NCI-H2171 (cell line): ENCODE measurements around the gene FLII.
"Not testable (repeated sequence)": the region's sequence is repeated elsewhere in the genome, so short reads cannot be mapped to it uniquely, and the experiment has no call there.

Experiments
- DNase-seq: peaks from one replicate; lab custom pipeline; 2025; lab: John Stamatoyannopoulos, UW

Gene FLII

GRCh38 chr17:18258356-18259038, at the start of gene FLII:
Gene FLII, minus strand, starts transcription at chr17:18258738. Its CDS starts 48 bp downstream, at chr17:18258690.
- DNase-seq = peak; percentile 12

GRCh38 chr17:18303206-18303605, 44.7 kb upstream of the FLII start:
- not testable (repeated sequence) for DNase-seq

GRCh38 chr17:18300725-18301480, 42.4 kb upstream of the FLII start:
- no peak for DNase-seq

- not testable (repeated sequence) for DNase-seq
These were observed 39.5 kb upstream of the FLII start for GRCh38 chr17:18298061-18298460.

GRCh38 chr17:18291718-18292540, 33.4 kb upstream of the FLII start:
- no peak for DNase-seq

GRCh38 chr17:18285296-18285695, 26.8 kb upstream of the FLII start:
- DNase-seq = no peak

DNA sequence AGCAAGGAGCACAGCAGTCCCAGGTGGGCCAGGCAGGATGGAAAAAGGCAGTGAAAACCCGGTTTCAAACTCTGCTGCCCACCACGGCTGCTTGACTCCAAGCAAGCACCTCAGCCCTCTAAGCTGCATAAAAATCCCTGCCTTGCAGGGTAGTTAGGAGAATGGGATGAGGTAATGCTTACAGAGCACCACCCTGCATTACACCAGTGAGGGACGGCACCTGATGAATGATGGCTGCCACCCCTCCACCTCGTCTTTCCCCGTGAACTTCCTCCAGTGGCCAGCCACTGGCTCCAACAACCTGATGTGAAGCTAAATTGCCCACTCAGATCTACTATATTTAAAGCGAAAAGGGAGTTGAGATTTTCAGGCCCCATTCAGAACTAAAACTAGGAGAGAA, 23.2 kb upstream of the FLII start:
- DNase-seq = no peak

- DNase-seq = peak; percentile 12
These were observed 22.3 kb upstream of the FLII start for GRCh38 chr17:18280766-18281371.

DNA sequence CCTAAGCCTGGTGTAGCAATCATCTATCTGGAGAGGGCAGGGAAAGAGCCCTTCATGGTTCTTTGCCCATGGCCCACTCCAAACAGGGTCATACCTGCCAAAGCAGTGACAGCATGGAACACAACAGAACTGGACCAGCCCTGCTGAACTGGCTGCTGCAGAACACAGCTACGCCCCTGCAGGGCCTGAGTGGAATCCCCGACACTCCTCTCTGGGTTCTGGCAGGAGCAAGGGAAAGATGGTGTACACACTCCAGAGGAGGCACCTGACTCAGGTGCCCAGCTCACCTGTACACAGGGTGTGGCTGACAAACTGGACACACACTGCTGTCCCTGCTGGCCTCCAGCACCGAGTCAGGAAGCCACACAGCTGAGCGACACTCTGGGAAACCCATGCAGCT, 21.7 kb upstream of the FLII start:
- no peak for DNase-seq

GRCh38 chr17:18278867-18279266, 20.3 kb upstream of the FLII start:
- no peak for DNase-seq

DNA sequence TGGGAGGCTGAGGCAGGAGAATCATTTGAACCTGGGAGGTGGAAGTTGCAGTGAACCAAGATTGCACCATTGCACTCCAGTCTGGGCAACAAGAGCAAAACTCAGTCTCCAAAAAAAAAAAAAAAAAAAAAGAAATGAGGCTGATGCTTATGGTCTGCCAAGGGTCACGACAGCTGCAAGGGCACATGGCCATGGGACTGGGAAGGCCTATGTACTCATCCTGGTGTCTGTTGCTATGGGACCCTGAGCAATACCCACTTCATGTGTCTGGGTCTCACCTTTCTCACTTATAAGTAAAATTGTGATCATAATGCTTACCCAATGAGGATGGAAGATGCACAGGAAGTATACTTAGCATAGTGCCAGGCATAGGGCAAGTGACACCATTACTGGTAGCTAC, 18.5 kb upstream of the FLII start:
- no peak for DNase-seq

DNA sequence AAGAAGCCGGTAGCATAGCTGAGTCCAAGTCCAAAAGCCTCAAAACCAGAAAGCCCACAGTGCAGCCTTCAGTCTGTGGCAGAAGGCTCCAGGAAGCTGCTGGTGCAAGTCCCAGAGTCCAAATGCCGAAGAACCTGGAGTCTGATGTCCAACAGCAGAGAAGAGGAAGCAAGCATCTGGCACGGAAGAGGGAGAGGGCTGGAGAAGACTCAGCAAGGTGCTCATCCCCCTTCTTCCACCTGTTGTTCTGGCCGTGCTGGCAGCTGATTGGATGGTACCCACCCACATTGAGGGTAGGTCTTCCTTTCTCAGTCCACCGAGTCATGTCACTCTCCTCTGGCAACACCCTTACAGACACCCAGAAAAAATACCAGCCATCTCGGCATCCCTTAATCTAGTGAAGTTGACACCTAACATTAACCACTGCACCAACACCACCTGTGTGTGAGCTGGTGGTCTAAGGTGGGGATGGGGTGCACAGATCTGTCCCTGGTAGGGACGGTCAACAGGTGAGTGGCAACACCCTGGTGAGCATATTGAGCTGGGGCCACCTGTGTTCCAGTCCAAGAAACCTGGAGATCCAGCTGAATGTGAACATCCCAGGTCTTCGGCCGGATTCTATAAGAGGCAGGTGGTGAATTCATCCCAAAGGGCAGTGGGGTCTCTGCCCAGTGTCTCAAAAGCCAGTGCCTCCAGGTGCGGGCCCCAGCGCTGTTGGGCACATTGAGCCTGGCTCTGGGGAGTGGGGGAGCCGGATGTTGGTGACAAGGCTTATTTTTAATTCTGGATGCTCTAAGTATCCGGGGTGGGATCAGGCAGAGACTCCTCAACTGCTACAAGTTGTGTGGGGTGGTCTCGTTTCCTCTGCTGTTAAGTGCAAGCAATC, 11.8 kb upstream of the FLII start:
- DNase-seq = no peak

GRCh38 chr17:18267927-18268711, 9.6 kb upstream of the FLII start:
- no peak for DNase-seq

DNA sequence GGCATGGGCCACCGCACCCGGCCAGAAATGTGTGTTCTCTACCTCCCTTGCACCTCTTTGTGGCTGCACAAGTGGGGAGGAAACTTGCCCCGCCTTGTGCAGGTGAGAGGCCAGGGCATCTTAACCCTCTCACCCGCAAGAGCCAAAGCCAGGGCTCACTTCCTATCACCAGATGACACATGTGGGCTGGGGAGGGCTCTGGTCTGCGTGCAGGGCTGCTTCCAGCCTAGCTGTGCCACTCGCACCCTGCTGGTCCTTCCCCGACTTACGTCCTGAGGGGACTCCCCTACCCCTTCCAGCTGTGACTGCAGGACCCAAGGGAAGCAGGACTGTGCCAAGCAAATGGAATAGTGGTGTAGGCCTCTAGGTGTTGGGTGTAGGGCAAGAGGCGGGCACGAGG, 8.8 kb upstream of the FLII start:
- DNase-seq = no peak

GRCh38 chr17:18263885-18264682, 5.5 kb upstream of the FLII start:
- DNase-seq = no peak

GRCh38 chr17:18262641-18263040, 4.1 kb upstream of the FLII start:
- no peak for DNase-seq

GRCh38 chr17:18262111-18262510, 3.6 kb upstream of the FLII start:
- no peak for DNase-seq

DNA sequence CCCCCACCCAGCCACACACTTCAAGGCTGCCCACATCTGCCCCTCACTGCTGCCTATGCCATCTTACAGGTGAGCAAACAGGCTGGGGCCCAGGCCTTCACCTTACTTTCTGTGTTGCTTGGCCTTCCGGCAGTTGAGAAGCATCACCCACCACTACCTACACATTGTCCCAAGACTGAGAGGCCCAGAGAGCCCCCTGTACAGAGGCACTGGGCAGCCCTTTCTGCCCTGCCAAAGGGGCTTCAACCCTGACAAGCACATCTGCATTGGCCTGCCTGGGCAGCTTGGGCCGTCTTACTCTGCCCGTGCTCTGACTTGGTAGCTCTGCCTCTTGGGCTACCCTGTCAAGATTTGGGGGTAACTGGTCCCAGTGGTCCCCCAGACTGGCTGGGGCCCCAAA, 3.1 kb upstream of the FLII start:
- DNase-seq = no peak

DNA sequence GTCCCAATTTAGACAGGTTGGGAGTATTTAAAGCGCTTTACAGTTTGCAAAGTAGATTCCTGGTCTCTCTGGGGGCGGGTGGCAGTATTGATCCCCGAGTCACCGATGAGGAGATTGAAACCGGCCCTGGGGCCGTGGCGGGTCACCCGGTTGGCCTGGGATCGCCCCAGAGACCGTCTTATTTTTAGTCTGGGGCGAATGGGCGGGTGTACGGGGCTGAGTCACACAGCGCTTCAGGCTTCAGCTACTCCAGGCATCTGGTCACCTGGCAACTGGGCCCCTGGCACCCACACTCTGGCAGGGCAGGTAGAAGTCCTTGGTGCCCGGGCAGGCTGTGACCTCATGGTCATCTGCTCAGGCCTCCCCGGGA, 2.6 kb upstream of the FLII start:
- DNase-seq = no peak
